ENCODE measurements around the gene SMIM1.

GRCh38 chr1:3761296-3762010 lies 11.1 kb upstream of the SMIM1 start:
- no peak for TF ChIP-seq POLR2A (IDR thresholded peaks at IDR 0.05; ENCODE audit: low read length)
- TF ChIP-seq GATA1 (IDR thresholded peaks at IDR 0.05; ENCODE audit: low read depth, low read length): no peak
